Measurements from ENCODE around the gene GATAD2B.

DNA sequence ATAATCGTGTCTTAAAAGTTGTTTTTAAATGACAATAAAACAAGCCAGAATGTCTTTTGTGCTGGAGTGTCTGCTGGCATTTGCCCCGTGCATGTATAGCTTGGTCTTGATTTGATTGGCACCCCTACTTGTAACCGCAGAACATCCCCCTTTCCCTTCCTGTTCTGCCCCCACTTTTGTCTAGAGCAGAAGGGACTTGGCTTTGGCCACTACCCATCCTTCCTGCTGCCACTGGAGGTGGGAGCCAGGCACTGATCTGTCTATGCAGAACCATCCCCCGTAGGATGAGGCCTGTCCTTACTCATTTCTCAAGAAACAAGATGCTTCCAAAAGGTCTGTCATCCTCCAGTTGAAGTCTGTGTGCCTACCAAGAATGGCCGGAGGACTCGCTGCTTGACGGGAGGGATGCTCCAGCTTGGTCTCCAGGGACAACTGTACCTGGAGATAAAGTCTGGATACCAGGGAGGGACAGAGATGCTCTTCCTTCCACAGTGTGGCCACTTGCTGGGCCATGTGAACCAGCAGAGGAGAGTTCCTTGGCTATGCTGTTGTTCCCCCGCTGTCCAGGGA lies 148.7 kb downstream of the GATAD2B start:
- TF ChIP-seq, protein P1, sequence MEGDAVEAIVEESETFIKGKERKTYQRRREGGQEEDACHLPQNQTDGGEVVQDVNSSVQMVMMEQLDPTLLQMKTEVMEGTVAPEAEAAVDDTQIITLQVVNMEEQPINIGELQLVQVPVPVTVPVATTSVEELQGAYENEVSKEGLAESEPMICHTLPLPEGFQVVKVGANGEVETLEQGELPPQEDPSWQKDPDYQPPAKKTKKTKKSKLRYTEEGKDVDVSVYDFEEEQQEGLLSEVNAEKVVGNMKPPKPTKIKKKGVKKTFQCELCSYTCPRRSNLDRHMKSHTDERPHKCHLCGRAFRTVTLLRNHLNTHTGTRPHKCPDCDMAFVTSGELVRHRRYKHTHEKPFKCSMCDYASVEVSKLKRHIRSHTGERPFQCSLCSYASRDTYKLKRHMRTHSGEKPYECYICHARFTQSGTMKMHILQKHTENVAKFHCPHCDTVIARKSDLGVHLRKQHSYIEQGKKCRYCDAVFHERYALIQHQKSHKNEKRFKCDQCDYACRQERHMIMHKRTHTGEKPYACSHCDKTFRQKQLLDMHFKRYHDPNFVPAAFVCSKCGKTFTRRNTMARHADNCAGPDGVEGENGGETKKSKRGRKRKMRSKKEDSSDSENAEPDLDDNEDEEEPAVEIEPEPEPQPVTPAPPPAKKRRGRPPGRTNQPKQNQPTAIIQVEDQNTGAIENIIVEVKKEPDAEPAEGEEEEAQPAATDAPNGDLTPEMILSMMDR (IDR thresholded peaks at IDR 0.05) = no peak
- TF ChIP-seq EP300 (IDR thresholded peaks at IDR 0.05; ENCODE audit: low read depth) = no peak
